NCI-H2107 (cell line): ENCODE measurements around the gene TPRKB.
"Not testable (repeated sequence)": the region's sequence is repeated elsewhere in the genome, so short reads cannot be mapped to it uniquely, and the experiment has no call there.

Experiments used
- DNase-seq: peaks from one replicate; lab custom pipeline; 2025; lab: John Stamatoyannopoulos, UW

The TPRKB gene

GRCh38 chr2:73736855-73737779 lies at the start of gene TPRKB:
Gene TPRKB, minus strand, starts transcription at chr2:73737345. Its CDS starts 2,776 bp downstream, at chr2:73734569.
- peak; percentile 95 for DNase-seq

GRCh38 chr2:73783883-73784282 lies 46.7 kb upstream of the TPRKB start, which contains the start of gene C2orf78:
Gene C2orf78, plus strand, starts transcription at chr2:73784183. Its CDS starts 127 bp downstream, at chr2:73784310.
- not testable (repeated sequence) for DNase-seq

- DNase-seq = not testable (repeated sequence)
These were observed 46.3 kb upstream of the TPRKB start for GRCh38 chr2:73783402-73783801.

GRCh38 chr2:73780237-73780582 lies 43.1 kb upstream of the TPRKB start:
- DNase-seq = no peak

GRCh38 chr2:73779467-73780236 lies 42.5 kb upstream of the TPRKB start, which contains the start of gene DUSP11:
Gene DUSP11, minus strand, starts transcription at chr2:73780103. Its CDS starts 129 bp downstream, at chr2:73779974.
- peak; percentile 66 for DNase-seq

GRCh38 chr2:73778867-73779466 lies 41.8 kb upstream of the TPRKB start:
- DNase-seq = not testable (repeated sequence)

GRCh38 chr2:73776869-73777519 lies 39.8 kb upstream of the TPRKB start:
- DNase-seq = no peak

- DNase-seq = no peak
These were observed 39.2 kb upstream of the TPRKB start for GRCh38 chr2:73776381-73776780.

- no peak for DNase-seq
These were observed 35.7 kb upstream of the TPRKB start for GRCh38 chr2:73772819-73773218.

- DNase-seq = no peak
These were observed 33.6 kb upstream of the TPRKB start for GRCh38 chr2:73770725-73771124.

- no peak for DNase-seq
These were observed 29.8 kb upstream of the TPRKB start for GRCh38 chr2:73766994-73767393.

GRCh38 chr2:73766349-73766748 lies 29.2 kb upstream of the TPRKB start:
- no peak for DNase-seq

GRCh38 chr2:73764945-73765344 lies 27.8 kb upstream of the TPRKB start:
- no peak for DNase-seq

GRCh38 chr2:73762571-73762970 lies 25.4 kb upstream of the TPRKB start:
- DNase-seq = no peak

- no peak for DNase-seq
These were observed 22.8 kb upstream of the TPRKB start for GRCh38 chr2:73759904-73760303.

- no peak for DNase-seq
These were observed 22.2 kb upstream of the TPRKB start for GRCh38 chr2:73759285-73759764.

GRCh38 chr2:73754332-73754731 lies 17.2 kb upstream of the TPRKB start:
- DNase-seq = not testable (repeated sequence)

GRCh38 chr2:73749314-73749713 lies 12.2 kb upstream of the TPRKB start:
- no peak for DNase-seq

GRCh38 chr2:73746877-73747208 lies 9.7 kb upstream of the TPRKB start:
- no peak for DNase-seq

- DNase-seq = no peak
These were observed 9.1 kb upstream of the TPRKB start for GRCh38 chr2:73746015-73746876.

GRCh38 chr2:73740767-73741166 lies 3.6 kb upstream of the TPRKB start:
- DNase-seq = no peak
